PC-9 (cell line): ENCODE data around the gene PRCC. TPM values are rescaled to one million over a fixed set of nuclear protein-coding genes. Genes with fewer than 3 reads are reported as not detected.

Experiments
- BruUV-seq: library from RNA; stranded (reverse); fragments of 400-500 nt; replicated peaks from 2 replicates; lab custom pipeline; 2021; lab: Mats Ljungman, UMichigan
- CTCF ChIA-PET: fragments of 300-600 bp; sonication (Branson Sonifier 250); formaldehyde crosslinking; loops from one replicate; lab custom pipeline; 2022; ENCODE audit warnings: antibody characterized with exemption; lab: Charles Lee
- POLR2A ChIA-PET: fragments of 300-600 bp; sonication (Branson Sonifier 250); formaldehyde crosslinking; loops from one replicate; lab custom pipeline; 2022; ENCODE audit warnings: antibody characterized with exemption; ENCODE audit not compliant: unreplicated experiment; lab: Charles Lee
- DNase-seq, 2 experiments: peaks; one replicate each; pipeline versions ENCODE4 v3.0.0 to v3.0.0-alpha.2; 2015 to 2022; ENCODE audit warnings: mixed read lengths in 1 of 2
- H2AFZ ChIP-seq: fragments of 200-600 bp; sonication (generic); 2 replicates; pipeline ENCODE4 v1.8.1; 2017; ENCODE audit warnings: antibody characterized with exemption
- H3F3A ChIP-seq: fragments of 200-600 bp; sonication (generic); 2 replicates; pipeline ENCODE4 v1.8.1; 2017; ENCODE audit warnings: antibody characterized with exemption, mild to moderate bottlenecking, low read depth; ENCODE audit not compliant: insufficient read depth
- H3K27ac ChIP-seq: fragments of 200-600 bp; sonication (generic); 2 replicates; pipeline ENCODE4 v1.6.1; 2016; ENCODE audit warnings: mixed run types
- H3K27me3 ChIP-seq: fragments of 200-600 bp; sonication (generic); 2 replicates; pipeline ENCODE4 v1.6.1; 2016; ENCODE audit warnings: low read depth, mixed run types; ENCODE audit not compliant: insufficient read depth
- H3K36me3 ChIP-seq: fragments of 200-600 bp; sonication (generic); 2 replicates; pipeline ENCODE4 v1.6.1; 2016; ENCODE audit warnings: low read depth, mixed run types
- H3K4me1 ChIP-seq: fragments of 200-600 bp; sonication (generic); replicated peaks from 2 replicates; pipeline ENCODE4 v1.6.1; 2016; ENCODE audit warnings: mixed run types; ENCODE audit not compliant: insufficient read depth
- H3K4me2 ChIP-seq: fragments of 200-600 bp; sonication (generic); 2 replicates; pipeline ENCODE4 v1.6.1; 2017; ENCODE audit warnings: mixed run types
- H3K4me3 ChIP-seq: fragments of 200-600 bp; sonication (generic); 2 replicates; pipeline ENCODE4 v1.6.1; 2016; ENCODE audit warnings: mixed run types
- H3K79me2 ChIP-seq: fragments of 200-600 bp; sonication (generic); 2 replicates; pipeline ENCODE4 v1.6.1; 2017; ENCODE audit warnings: low read depth, mixed run types
- H3K9me2 ChIP-seq: fragments of 200-600 bp; sonication (generic); 2 replicates; pipeline ENCODE4 v1.8.1; 2017; ENCODE audit warnings: mild to moderate bottlenecking; ENCODE audit not compliant: insufficient read depth
- H3K9me3 ChIP-seq: fragments of 200-600 bp; sonication (generic); 2 replicates; pipeline ENCODE4 v1.8.1; 2016; ENCODE audit warnings: low read depth; ENCODE audit not compliant: insufficient read depth
- H4K20me1 ChIP-seq: fragments of 200-600 bp; sonication (generic); 2 replicates; pipeline ENCODE4 v1.8.1; 2017; ENCODE audit not compliant: insufficient read depth
- EZH2 ChIP-seq: fragments of 200-600 bp; sonication (generic); IDR thresholded peaks from 2 replicates; pipeline ENCODE4 v1.8.0; 2017; ENCODE audit warnings: antibody characterized with exemption, low read depth
- intact Hi-C: fragments of 100-400 bp; cut with micrococcal nuclease; formaldehyde crosslinking; loops from one replicate; pipeline ENCODE4 v1.10.0; 2022; ENCODE audit not compliant: unreplicated experiment
- total RNA-seq: library from RNA; stranded (reverse); gene quantifications from 2 replicates; pipeline ENCODE4 v1.2.3, GENCODE V29; 2021
- TF ChIP-seq, protein P1 (sequence below): fragments of 200-600 bp; sonication (generic); conservative IDR thresholded peaks from 2 replicates; pipeline ENCODE4 v1.6.1; 2017; ENCODE audit warnings: mixed run types, antibody characterized with exemption, mild to moderate bottlenecking, moderate library complexity

Gene PRCC
- total RNA-seq, 1 experiment from 2014 or later, result 56.6 TPM

DNA sequence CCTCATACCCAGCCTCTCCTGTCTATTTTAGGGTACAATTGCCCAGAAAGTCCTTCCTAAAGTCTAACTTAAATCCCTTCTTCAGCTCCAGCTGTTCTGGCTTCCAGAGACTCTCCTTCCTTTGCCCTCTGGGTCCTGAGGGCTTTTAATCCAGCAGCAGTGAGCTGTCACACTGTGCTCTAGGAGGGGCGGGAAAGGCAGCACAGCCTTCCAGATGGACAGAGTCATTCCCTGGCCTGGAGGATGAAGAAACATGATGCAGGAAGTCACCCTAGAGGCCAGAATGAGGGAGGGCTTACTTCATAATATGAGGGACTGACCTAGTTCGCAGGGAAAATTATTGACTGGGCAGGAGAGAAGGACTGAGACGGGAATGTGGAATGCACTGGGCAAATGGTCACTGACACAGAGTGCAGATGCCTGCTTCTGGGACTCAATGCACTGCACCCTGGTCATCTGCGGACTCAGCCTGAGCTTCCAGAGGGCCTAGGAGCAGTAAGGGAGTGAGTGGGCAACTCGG lies 48.0 kb downstream of the PRCC start:
- ChIA-PET POLR2A (no interaction called here), CTCF (no interaction called here)
- Histone ChIP-seq H3K27me3 (no peaks in the 10 kb centered on the region), H2AFZ (no peak overlapping the region), H3K4me1 (peaks cover 44% of the 10 kb centered on the region), H3K9me2 (no peaks in the 10 kb centered on the region), H3K79me2 (peaks cover 6% of the 10 kb centered on the region), H3K9me3 (no peaks in the 10 kb centered on the region), H3K4me2 (peak overlapping the region; percentile 97), H3K36me3 (no peaks in the 10 kb centered on the region), H3F3A (peaks cover 13% of the 10 kb centered on the region; the same call in 1 of the 2 replicates), H4K20me1 (no peaks in the 10 kb centered on the region), H3K27ac (no peak overlapping the region), H3K4me3 (no peak overlapping the region)
- DNase-seq, result peak in 1 of 2 experiments; percentile 46
- no TSS peak for BruUV-seq
- TF ChIP-seq, protein P1, sequence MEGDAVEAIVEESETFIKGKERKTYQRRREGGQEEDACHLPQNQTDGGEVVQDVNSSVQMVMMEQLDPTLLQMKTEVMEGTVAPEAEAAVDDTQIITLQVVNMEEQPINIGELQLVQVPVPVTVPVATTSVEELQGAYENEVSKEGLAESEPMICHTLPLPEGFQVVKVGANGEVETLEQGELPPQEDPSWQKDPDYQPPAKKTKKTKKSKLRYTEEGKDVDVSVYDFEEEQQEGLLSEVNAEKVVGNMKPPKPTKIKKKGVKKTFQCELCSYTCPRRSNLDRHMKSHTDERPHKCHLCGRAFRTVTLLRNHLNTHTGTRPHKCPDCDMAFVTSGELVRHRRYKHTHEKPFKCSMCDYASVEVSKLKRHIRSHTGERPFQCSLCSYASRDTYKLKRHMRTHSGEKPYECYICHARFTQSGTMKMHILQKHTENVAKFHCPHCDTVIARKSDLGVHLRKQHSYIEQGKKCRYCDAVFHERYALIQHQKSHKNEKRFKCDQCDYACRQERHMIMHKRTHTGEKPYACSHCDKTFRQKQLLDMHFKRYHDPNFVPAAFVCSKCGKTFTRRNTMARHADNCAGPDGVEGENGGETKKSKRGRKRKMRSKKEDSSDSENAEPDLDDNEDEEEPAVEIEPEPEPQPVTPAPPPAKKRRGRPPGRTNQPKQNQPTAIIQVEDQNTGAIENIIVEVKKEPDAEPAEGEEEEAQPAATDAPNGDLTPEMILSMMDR, result 0 out of 2 replicates have a peak, but pooled peaks have one; percentile 22
- no peak for TF ChIP-seq EZH2
- intact Hi-C loops, result no loop called here

DNA sequence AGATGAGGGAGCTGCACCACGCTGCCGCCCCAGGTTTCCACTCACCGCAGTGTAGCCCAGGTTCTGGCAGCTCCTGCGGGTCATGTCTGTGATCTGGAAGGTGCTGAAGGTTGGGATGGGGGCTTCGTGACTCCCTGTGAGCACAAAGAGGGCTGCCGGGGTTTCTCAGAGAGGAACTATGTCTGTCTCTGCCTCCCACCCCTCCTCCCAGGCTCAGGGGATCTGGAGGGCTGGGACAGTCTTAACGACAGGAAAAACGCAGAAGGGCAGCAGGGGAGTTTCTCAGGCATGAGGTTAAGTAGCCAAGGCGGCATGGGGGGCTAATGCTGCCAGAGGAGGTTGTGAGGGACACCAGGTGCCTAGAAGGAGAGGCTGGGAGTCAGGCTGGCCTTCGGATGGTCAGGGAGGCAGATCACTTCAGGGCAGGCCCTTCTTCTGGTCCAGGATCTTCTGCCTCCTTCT lies 48.7 kb downstream of the PRCC start:
- Histone ChIP-seq H4K20me1 (no peaks in the 10 kb centered on the region), H3K4me3 (no peak overlapping the region), H3K9me3 (no peaks in the 10 kb centered on the region), H3K9me2 (no peaks in the 10 kb centered on the region), H3K4me2 (peak overlapping the region; percentile 97), H3K79me2 (peaks cover 6% of the 10 kb centered on the region), H3K27me3 (no peaks in the 10 kb centered on the region), H3F3A (peaks cover 13% of the 10 kb centered on the region; the same call in 1 of the 2 replicates), H3K27ac (no peak overlapping the region), H3K36me3 (no peaks in the 10 kb centered on the region), H3K4me1 (peaks cover 44% of the 10 kb centered on the region), H2AFZ (no peak overlapping the region)
- BruUV-seq, result no TSS peak
- TF ChIP-seq EZH2, result no peak
- TF ChIP-seq, protein P1, result no peak
- no peak for DNase-seq
- intact Hi-C loops, result no loop called here
- POLR2A ChIA-PET, result no interaction called here
- CTCF ChIA-PET, result no interaction called here

DNA sequence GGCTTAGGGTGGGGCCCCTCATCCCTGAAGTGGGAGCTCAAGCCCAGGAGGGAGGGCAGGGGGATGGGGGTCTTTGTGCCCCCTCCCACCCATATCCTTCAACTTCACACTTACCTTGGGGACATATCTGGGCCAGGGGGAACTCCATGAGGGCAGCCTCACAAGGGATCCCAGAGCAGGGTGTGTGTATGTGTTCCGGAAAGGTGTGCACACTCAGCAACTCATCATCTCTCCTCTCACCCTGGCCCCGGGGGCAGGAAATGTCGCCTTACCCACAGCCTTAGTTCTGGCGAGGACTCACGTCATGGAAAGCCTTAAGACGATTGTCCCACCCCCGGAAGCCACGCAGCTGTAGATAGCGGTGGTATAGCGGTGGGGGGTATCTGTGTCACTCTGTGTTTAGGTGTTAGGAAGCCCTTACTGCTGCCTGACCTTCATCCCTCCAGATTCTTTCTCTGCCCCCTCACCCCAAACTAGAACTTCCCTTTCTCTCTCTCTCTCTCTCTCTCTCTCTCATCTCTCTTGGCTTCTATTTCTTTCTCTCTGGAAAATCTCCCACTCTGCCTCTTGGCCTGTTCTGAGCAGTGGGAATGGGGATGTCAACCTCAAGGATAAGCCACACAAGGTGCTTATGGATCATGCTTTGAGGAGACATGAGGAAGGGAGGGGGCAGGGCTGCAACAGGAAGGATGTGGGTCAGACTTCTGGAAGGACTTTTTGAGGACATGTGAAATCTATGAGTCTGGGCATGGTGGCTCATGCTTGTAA lies 49.4 kb downstream of the PRCC start, which contains the start of gene SH2D2A:
Gene SH2D2A (minus strand): TSS at position 288 of the 768 bp plus-strand sequence. CDS start 140 bp downstream, at position 148.
- Histone ChIP-seq H3K9me2 (no peaks in the 10 kb centered on the region), H3K36me3 (no peaks in the 10 kb centered on the region), H3K79me2 (peaks cover 6% of the 10 kb centered on the region), H3K27me3 (no peaks in the 10 kb centered on the region), H3K27ac (no peak within 1 kb of the TSS), H2AFZ (no peak within 1 kb of the TSS), H4K20me1 (no peaks in the 10 kb centered on the region), H3K9me3 (no peaks in the 10 kb centered on the region), H3F3A (peaks cover 13% of the 10 kb centered on the region; the same call in 1 of the 2 replicates), H3K4me3 (no peak within 1 kb of the TSS), H3K4me1 (peaks cover 44% of the 10 kb centered on the region), H3K4me2 (peak within 1 kb of the TSS; percentile 97)
- intact Hi-C loops, result no loop called here
- no TSS peak for BruUV-seq
- peak in 1 of 2 experiments; percentile 51 for DNase-seq
- POLR2A ChIA-PET, result no interaction called here
- TF ChIP-seq, protein P1, result no peak
- CTCF ChIA-PET, result interaction anchor here (0.6 kb wide), 1 partner anchor 187 kb away, joined by 7 read pairs; no protein-coding TSS in a partner anchor
